Activated CD4-positive, alpha-beta T cell treated with anti-CD3 and anti-CD28 coated beads, Interleukin-2, amount 10 ng/mL, durations not matched to agents 7 days and 5 days (primary cell): ENCODE data around the gene IL18BP. TPM values are rescaled to one million over a fixed set of nuclear protein-coding genes. Genes with fewer than 3 reads are reported as not detected.

Experiments
- CTCF ChIA-PET: fragments of 350-600 bp; sonication (Branson Sonifier 250); formaldehyde crosslinking; loops from one replicate; lab custom pipeline; 2021; ENCODE audit warnings: antibody characterized with exemption; lab: Charles Lee
- POLR2A ChIA-PET: fragments of 350-600 bp; sonication (Branson Sonifier 250); formaldehyde crosslinking; loops from one replicate; lab custom pipeline; 2021; ENCODE audit warnings: antibody characterized with exemption; lab: Charles Lee
- DNase-seq: peaks from one replicate; pipeline ENCODE4 v3.0.0-alpha.2; 2020
- H3K27ac Mint-ChIP-seq: one replicate; pipeline ENCODE4 v1.8.0; 2021; ENCODE audit warnings: mild to moderate bottlenecking, moderate library complexity, mixed read lengths
- H3K27me3 Mint-ChIP-seq: one replicate; pipeline ENCODE4 v1.8.0; 2021; ENCODE audit warnings: mixed read lengths
- H3K36me3 Mint-ChIP-seq: one replicate; pipeline ENCODE4 v1.8.0; 2021; ENCODE audit warnings: low read depth, mixed read lengths
- H3K4me1 Mint-ChIP-seq: one replicate; pipeline ENCODE4 v1.8.0; 2021; ENCODE audit warnings: mixed read lengths
- H3K4me3 Mint-ChIP-seq: one replicate; pipeline ENCODE4 v1.8.0; 2021; ENCODE audit warnings: mild to moderate bottlenecking, moderate library complexity, mixed read lengths
- H3K9me3 Mint-ChIP-seq: one replicate; pipeline ENCODE4 v1.8.0; 2021; ENCODE audit warnings: mixed read lengths
- total RNA-seq, 2 experiments: library from RNA; stranded (reverse); gene quantifications; one replicate each; pipeline ENCODE4 v1.2.3, GENCODE V29; 2021

Gene IL18BP
- total RNA-seq, 2 experiments from 2014 or later: 15.3 to 16.5 TPM

DNA sequence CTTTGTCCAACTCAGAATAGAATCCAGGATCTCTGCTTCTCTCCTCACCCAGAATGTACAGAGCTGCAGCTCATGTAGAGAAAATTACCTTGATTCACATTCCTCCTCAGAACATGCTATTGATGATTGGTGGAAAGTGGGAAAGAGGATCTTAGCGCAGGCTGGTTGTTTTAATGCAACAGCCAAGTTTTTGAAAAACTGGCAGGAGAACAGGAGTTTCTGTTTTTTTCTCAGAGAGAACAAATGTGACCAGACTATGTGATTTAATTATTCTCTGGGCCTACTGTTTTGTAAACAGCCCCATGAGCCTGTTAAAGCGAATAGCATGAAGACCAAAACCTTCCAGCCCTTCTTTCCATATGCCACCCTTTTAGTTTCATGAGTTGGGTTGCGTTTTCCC, 19.1 kb upstream of the IL18BP start:
- CTCF ChIA-PET: no interaction called here

GRCh38 chr11:71986131-71986530, 12.6 kb upstream of the IL18BP start:
- POLR2A ChIA-PET: no interaction called here
- Mint-ChIP-seq H3K4me1 (peaks cover 5% of the 10 kb centered on the region), H3K9me3 (no peaks in the 10 kb centered on the region)

More for the DNA sequence above, 19.1 kb upstream of the IL18BP start:
- Mint-ChIP-seq H3K4me1 (no peaks in the 10 kb centered on the region), H3K9me3 (no peaks in the 10 kb centered on the region), H3K4me3 (no peak overlapping the region), H3K36me3 (peaks cover 4% of the 10 kb centered on the region), H3K27ac (no peak overlapping the region), H3K27me3 (no peaks in the 10 kb centered on the region)
- POLR2A ChIA-PET: no interaction called here
- no peak for DNase-seq

GRCh38 chr11:71987521-71987920, 11.2 kb upstream of the IL18BP start:
- CTCF ChIA-PET: interaction anchor here (0.9 to 2.7 kb wide), 5 partner anchors 9 to 32 kb away, joined by 3 to 9 read pairs (median 4); partner anchors contain the start of gene IL18BP
- POLR2A ChIA-PET: no interaction called here

More at GRCh38 chr11:71986131-71986530, 12.6 kb upstream of the IL18BP start:
- CTCF ChIA-PET: interaction anchor here (0.6 to 2.7 kb wide), 5 partner anchors 9 to 448 kb away, joined by 3 to 7 read pairs (median 3); partner anchors contain the start of gene CLPB
- peak overlapping the region; percentile 0 for H3K27ac Mint-ChIP-seq
- DNase-seq: no peak
- H3K4me3 Mint-ChIP-seq: no peak overlapping the region
- no peaks in the 10 kb centered on the region for H3K27me3 Mint-ChIP-seq
- H3K36me3 Mint-ChIP-seq: peaks cover 7% of the 10 kb centered on the region

DNA sequence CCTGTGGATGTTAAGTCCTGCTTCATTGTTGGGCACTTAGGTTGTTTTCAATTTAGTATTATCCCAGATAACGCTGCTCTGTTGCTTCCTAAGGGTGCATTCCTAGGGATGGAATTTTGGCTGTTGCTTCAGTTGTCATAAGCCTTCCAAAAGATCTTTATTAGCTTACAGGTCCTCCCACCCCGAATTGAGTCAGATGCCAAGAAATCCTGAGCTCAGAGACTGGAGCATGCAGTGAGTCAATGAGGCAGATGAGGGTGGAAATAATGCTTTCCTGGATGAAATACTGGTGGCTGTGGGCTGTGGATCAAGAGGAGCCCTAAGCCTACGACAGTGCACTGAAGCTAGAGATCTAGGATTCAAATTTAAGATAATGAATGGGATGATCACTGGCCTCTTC, 10.7 kb upstream of the IL18BP start:
- no peak for DNase-seq
- H3K9me3 Mint-ChIP-seq: no peaks in the 10 kb centered on the region
- H3K27me3 Mint-ChIP-seq: no peaks in the 10 kb centered on the region
- peaks cover 8% of the 10 kb centered on the region for H3K4me1 Mint-ChIP-seq
- H3K36me3 Mint-ChIP-seq: peaks cover 10% of the 10 kb centered on the region
- no peak overlapping the region for H3K4me3 Mint-ChIP-seq
- ChIA-PET POLR2A (no interaction called here), CTCF (interaction anchor here (0.9 to 2.7 kb wide), 5 partner anchors 10 to 31 kb away, joined by 4 to 9 read pairs (median 5); partner anchors contain the start of gene IL18BP)
- no peak overlapping the region for H3K27ac Mint-ChIP-seq

More at GRCh38 chr11:71987521-71987920, 11.2 kb upstream of the IL18BP start:
- DNase-seq: no peak
- Mint-ChIP-seq H3K4me1 (peaks cover 7% of the 10 kb centered on the region), H3K4me3 (no peak overlapping the region), H3K27me3 (no peaks in the 10 kb centered on the region), H3K9me3 (no peaks in the 10 kb centered on the region), H3K36me3 (peaks cover 11% of the 10 kb centered on the region), H3K27ac (no peak overlapping the region)

DNA sequence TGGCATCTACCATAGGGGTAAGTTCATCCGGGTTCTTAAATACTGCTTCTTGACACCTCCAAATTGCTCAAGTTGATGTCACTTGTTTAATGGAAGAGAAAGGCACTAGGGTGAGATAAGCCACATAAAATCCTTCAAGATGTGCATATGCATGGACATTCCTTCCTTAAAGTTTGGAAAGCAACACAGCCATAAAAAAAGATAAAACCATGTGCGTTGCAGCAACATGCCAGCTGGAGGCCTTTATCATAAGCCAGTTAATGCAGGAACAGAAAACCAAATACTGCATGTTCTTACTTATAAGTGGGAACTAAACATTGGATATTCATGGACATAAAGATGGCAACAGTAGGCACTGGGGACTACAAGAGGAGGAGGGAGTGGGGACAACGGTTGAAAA, 8.0 kb upstream of the IL18BP start:
- peaks cover 10% of the 10 kb centered on the region for H3K36me3 Mint-ChIP-seq

GRCh38 chr11:71991494-71991893, 7.2 kb upstream of the IL18BP start:
- no peak for DNase-seq
- Mint-ChIP-seq H3K9me3 (no peaks in the 10 kb centered on the region), H3K27me3 (no peaks in the 10 kb centered on the region), H3K4me1 (peaks cover 3% of the 10 kb centered on the region), H3K4me3 (no peak overlapping the region), H3K36me3 (peaks cover 10% of the 10 kb centered on the region), H3K27ac (no peak overlapping the region)
- ChIA-PET CTCF (interaction anchor here (0.6 to 1.0 kb wide), 3 partner anchors 52 to 655 kb away, joined by 3 to 5 read pairs (median 3); no protein-coding TSS in a partner anchor), POLR2A (no interaction called here)

More for the DNA sequence above, 8.0 kb upstream of the IL18BP start:
- ChIA-PET POLR2A (no interaction called here), CTCF (interaction anchor here (1.9 kb wide), 1 partner anchor 13 kb away, joined by 7 read pairs; no protein-coding TSS in a partner anchor)
- peaks cover 3% of the 10 kb centered on the region for H3K4me1 Mint-ChIP-seq
- no peak overlapping the region for H3K4me3 Mint-ChIP-seq
- H3K9me3 Mint-ChIP-seq: no peaks in the 10 kb centered on the region
- no peaks in the 10 kb centered on the region for H3K27me3 Mint-ChIP-seq
- no peak for DNase-seq
- H3K27ac Mint-ChIP-seq: no peak overlapping the region

GRCh38 chr11:71992136-71992730, 6.5 kb upstream of the IL18BP start:
- no peak for DNase-seq
- Mint-ChIP-seq H3K27me3 (no peaks in the 10 kb centered on the region), H3K4me1 (peaks cover 3% of the 10 kb centered on the region), H3K27ac (no peak overlapping the region), H3K9me3 (no peaks in the 10 kb centered on the region), H3K4me3 (no peak overlapping the region), H3K36me3 (peaks cover 10% of the 10 kb centered on the region)
- ChIA-PET POLR2A (interaction anchor here (0.6 kb wide), 1 partner anchor 103 kb away, joined by 5 read pairs; no protein-coding TSS in a partner anchor), CTCF (interaction anchor here (0.6 to 1.0 kb wide), 2 partner anchors 51 to 656 kb away, joined by 3 to 5 read pairs; no protein-coding TSS in a partner anchor)

DNA sequence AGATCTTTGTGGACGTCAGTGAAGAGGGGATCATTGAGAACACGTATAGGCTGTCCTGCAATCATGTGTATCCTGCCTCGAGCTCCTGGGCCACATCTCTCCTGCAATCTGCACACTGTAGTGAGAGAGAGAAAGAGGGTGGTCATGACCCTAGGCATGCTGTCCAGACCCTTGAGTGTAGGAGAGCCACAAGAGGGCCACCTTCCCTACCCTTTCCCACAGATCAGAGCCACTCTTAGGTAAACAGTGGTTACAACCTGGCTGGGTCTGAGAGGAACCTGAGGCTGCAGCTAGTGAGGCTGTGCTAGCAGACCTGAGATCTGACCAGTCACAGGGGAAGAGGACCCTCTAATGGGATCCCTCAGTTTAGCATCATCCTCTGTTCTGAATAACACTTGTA, 3.9 kb upstream of the IL18BP start:
- H3K4me3 Mint-ChIP-seq: no peak overlapping the region
- DNase-seq: no peak
- H3K4me1 Mint-ChIP-seq: peaks cover 21% of the 10 kb centered on the region
- ChIA-PET POLR2A (no interaction called here), CTCF (interaction anchor here (0.6 to 1.2 kb wide), 2 partner anchors 13 to 57 kb away, joined by 3 to 4 read pairs; no protein-coding TSS in a partner anchor)
- no peak overlapping the region for H3K27ac Mint-ChIP-seq
- no peaks in the 10 kb centered on the region for H3K9me3 Mint-ChIP-seq
- no peaks in the 10 kb centered on the region for H3K27me3 Mint-ChIP-seq
- H3K36me3 Mint-ChIP-seq: peaks cover 25% of the 10 kb centered on the region

DNA sequence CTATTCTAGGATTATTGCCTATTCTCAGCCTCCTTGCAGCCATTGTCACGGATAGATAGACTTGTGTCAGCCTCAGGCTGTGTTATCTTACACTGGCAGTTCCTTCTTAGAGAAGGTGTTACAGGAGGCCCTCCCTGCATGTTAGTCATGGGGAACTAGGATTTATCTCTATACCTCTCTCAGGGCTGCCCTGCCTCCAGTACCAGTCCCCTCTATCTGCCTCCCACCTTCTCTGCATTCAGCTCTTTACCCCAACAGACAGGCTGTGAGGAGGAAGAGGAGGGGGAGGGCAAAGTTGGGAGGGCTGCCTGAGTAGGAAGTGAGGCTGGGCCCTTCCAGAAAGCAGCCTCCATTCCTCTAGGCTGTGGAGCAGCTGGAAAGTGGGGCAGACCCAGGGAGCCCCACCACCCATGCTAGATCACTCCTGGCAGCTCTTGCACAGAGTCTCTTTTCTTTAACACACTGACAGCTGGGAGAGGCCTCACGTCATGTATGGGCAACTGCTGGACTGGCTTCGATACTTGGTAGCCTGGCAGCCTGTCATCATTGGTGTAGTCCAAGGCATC, 2.9 kb upstream of the IL18BP start:
- Mint-ChIP-seq H3K4me1 (peaks cover 23% of the 10 kb centered on the region), H3K4me3 (no peak overlapping the region), H3K9me3 (no peaks in the 10 kb centered on the region), H3K27ac (no peak overlapping the region), H3K27me3 (no peaks in the 10 kb centered on the region), H3K36me3 (peaks cover 28% of the 10 kb centered on the region)
- DNase-seq: no peak
- ChIA-PET CTCF (interaction anchor here (7.5 kb wide), 1 partner anchor 19 kb away, joined by 42 read pairs; no protein-coding TSS in a partner anchor), POLR2A (no interaction called here)

DNA sequence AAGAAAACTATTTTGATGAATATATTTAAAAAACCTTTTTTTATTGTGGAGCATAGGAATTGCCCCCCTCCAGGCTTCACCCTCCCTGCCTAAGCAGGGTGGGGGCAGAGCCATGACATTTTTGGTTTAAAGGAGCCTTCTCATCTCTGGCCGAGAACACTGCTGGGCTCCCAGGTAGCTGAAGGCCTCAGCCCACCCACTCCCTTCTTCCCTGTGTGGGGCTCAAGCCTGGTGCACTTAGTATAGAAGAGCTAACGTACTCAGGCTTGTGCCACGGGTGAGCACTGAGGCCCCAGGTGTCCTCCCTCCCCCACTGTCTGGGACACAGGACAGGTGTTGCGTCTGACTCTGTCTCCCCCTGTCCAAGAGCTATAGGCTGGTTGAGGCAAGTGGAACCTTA, 2.2 kb upstream of the IL18BP start:
- H3K9me3 Mint-ChIP-seq: no peaks in the 10 kb centered on the region
- peaks cover 23% of the 10 kb centered on the region for H3K4me1 Mint-ChIP-seq
- H3K4me3 Mint-ChIP-seq: no peak overlapping the region
- CTCF ChIA-PET: interaction anchor here (0.9 to 7.5 kb wide), 2 partner anchors 9 to 18 kb away, joined by 3 to 42 read pairs; no protein-coding TSS in a partner anchor
- H3K36me3 Mint-ChIP-seq: peaks cover 24% of the 10 kb centered on the region
- no peak for DNase-seq
- POLR2A ChIA-PET: no interaction called here
- no peak overlapping the region for H3K27ac Mint-ChIP-seq
- no peaks in the 10 kb centered on the region for H3K27me3 Mint-ChIP-seq

- H3K9me3 Mint-ChIP-seq: no peaks in the 10 kb centered on the region
- H3K27ac Mint-ChIP-seq: no peak overlapping the region
- ChIA-PET POLR2A (no interaction called here), CTCF (interaction anchor here (0.8 to 7.5 kb wide), 3 partner anchors 10 to 147 kb away, joined by 3 to 42 read pairs (median 4); no protein-coding TSS in a partner anchor)
- H3K27me3 Mint-ChIP-seq: no peaks in the 10 kb centered on the region
- DNase-seq: no peak
- H3K36me3 Mint-ChIP-seq: peaks cover 26% of the 10 kb centered on the region
- no peak overlapping the region for H3K4me3 Mint-ChIP-seq
- peaks cover 23% of the 10 kb centered on the region for H3K4me1 Mint-ChIP-seq
Observed at GRCh38 chr11:71996946-71997345, 1.8 kb upstream of the IL18BP start.

DNA sequence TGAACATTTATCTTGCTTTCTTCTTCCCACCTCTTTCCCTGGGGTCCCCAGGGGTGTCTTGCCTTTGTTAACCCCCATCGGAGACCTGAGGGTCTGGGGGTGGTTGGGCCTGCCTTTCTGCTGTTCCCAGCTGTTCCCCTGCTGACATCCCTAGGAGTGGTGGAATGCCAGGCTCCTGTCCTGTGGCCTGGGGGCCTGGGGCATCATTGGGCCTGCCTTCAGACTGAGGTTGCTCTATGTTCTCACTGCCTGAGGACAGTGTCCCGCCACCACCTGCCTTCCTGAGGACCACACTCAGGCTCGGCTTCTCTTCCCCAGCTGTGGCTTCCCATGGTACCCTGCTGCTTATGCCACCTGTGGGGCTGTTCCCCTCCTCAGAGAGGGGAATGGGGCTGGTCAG, 1.1 kb upstream of the IL18BP start:
- H3K9me3 Mint-ChIP-seq: no peaks in the 10 kb centered on the region
- H3K4me1 Mint-ChIP-seq: peaks cover 20% of the 10 kb centered on the region
- no peak overlapping the region for H3K4me3 Mint-ChIP-seq
- ChIA-PET POLR2A (interaction anchor here (1.1 kb wide), 1 partner anchor 18 kb away, joined by 4 read pairs; no protein-coding TSS in a partner anchor), CTCF (interaction anchor here (0.8 to 7.5 kb wide), 4 partner anchors 10 to 146 kb away, joined by 3 to 42 read pairs (median 4); no protein-coding TSS in a partner anchor)
- H3K36me3 Mint-ChIP-seq: peaks cover 32% of the 10 kb centered on the region
- no peaks in the 10 kb centered on the region for H3K27me3 Mint-ChIP-seq
- no peak for DNase-seq
- H3K27ac Mint-ChIP-seq: no peak overlapping the region
